H1 (cell line): ENCODE results near the gene GRIK2. TPM values are rescaled to one million over a fixed set of nuclear protein-coding genes. Genes with fewer than 3 reads are reported as not detected.

ENCODE experiments used
- CTCF ChIA-PET: fragments of 300-600 bp; sonication (Branson Sonifier 250); formaldehyde crosslinking; loops from one replicate; lab custom pipeline; 2021; ENCODE audit not compliant: partially characterized antibody; lab: Charles Lee
- POLR2A ChIA-PET: fragments of 300-600 bp; sonication (Branson Sonifier 250); formaldehyde crosslinking; loops from one replicate; lab custom pipeline; 2021; ENCODE audit warnings: inconsistent platforms; ENCODE audit not compliant: partially characterized antibody; lab: Charles Lee
- DNase-seq, 2 experiments: peaks; one replicate each; pipeline versions ENCODE4 v3.0.0 to v3.0.0-alpha.2; 2010 to 2022; ENCODE audit warnings: low spot score in 2 of 2, low read depth in 1 of 2, mixed read lengths in 1 of 2
- FAIRE-seq: peaks from 2 replicates; lab custom pipeline; 2011; peaks lifted over from hg19 to GRCh38; lab: Jason Lieb, UNC
- H2AFZ ChIP-seq: 2 replicates; pipeline ENCODE4 v1.8.1; 2012; ENCODE audit warnings: low read length, inconsistent platforms
- H2AK5ac ChIP-seq: 2 replicates; pipeline ENCODE4 v1.6.1; 2013; ENCODE audit warnings: low read depth, low read length
- H2BK120ac ChIP-seq: replicated peaks from 2 replicates; pipeline ENCODE3; 2013; ENCODE audit warnings: low read depth, low read length, inconsistent platforms
- H2BK12ac ChIP-seq: 2 replicates; pipeline ENCODE4 v1.6.1; 2013; ENCODE audit warnings: low read depth, low read length
- H2BK15ac ChIP-seq: 2 replicates; pipeline ENCODE4 v1.6.1; 2013; ENCODE audit warnings: low read length
- H2BK20ac ChIP-seq: 2 replicates; pipeline ENCODE4 v1.6.1; 2013; ENCODE audit warnings: low read length
- H2BK5ac ChIP-seq: 2 replicates; pipeline ENCODE4 v1.6.1; 2013; ENCODE audit warnings: low read depth, low read length
- H3K14ac ChIP-seq: 2 replicates; pipeline ENCODE4 v1.6.1; 2013; ENCODE audit warnings: inconsistent platforms; ENCODE audit not compliant: insufficient read length
- H3K18ac ChIP-seq: 2 replicates; pipeline ENCODE4 v1.6.1; 2013; ENCODE audit warnings: low read length; ENCODE audit errors: extremely low read depth
- H3K23ac ChIP-seq: 2 replicates; pipeline ENCODE4 v1.6.1; 2013; ENCODE audit warnings: inconsistent platforms; ENCODE audit not compliant: insufficient read length
- H3K23me2 ChIP-seq: 2 replicates; pipeline ENCODE4 v1.6.1; 2013; ENCODE audit warnings: low read depth, low read length
- H3K27ac ChIP-seq: 2 replicates; pipeline ENCODE4 v1.6.1; 2011; ENCODE audit warnings: low read depth, low read length, inconsistent platforms
- H3K27me3 ChIP-seq, 4 experiments: replicated peaks in 1 of 4; 1 replicate in 1 of 4; 2 replicates in 3 of 4; pipeline versions ENCODE4 v1.6.1 to v1.8.1; 2011 to 2013; ENCODE audit warnings: low read length in 3 of 4, mild to moderate bottlenecking in 3 of 4, inconsistent platforms in 2 of 4, mixed read lengths in 2 of 4, moderate library complexity in 1 of 4; ENCODE audit not compliant: control insufficient read depth in 3 of 4, insufficient read depth in 3 of 4; ENCODE audit errors: extremely low read depth in 1 of 4
- H3K36me3 ChIP-seq, 4 experiments: 2 replicates each; pipeline versions ENCODE4 v1.6.1 to v1.8.1; 2011 to 2013; ENCODE audit warnings: mild to moderate bottlenecking in 4 of 4, low read length in 3 of 4, moderate library complexity in 2 of 4, control low read depth in 1 of 4, inconsistent platforms in 1 of 4; ENCODE audit not compliant: insufficient read depth in 4 of 4, control insufficient read depth in 2 of 4
- H3K4ac ChIP-seq: replicated peaks from 2 replicates; pipeline ENCODE3; 2013; ENCODE audit warnings: low read length, low read depth, mixed read lengths, inconsistent platforms; ENCODE audit not compliant: insufficient read length
- H3K4me1 ChIP-seq, 4 experiments: replicated peaks in 1 of 4; 1 replicate in 1 of 4; 2 replicates in 3 of 4; pipeline versions ENCODE4 v1.6.1 to v1.8.1; 2011 to 2013; ENCODE audit warnings: low read length in 3 of 4, inconsistent platforms in 2 of 4, mixed read lengths in 1 of 4; ENCODE audit not compliant: insufficient read depth in 4 of 4, control insufficient read depth in 3 of 4
- H3K4me2 ChIP-seq, 2 experiments: 2 replicates each; pipeline versions ENCODE4 v1.6.1 to v1.8.1; 2011 to 2013; ENCODE audit warnings: low read depth in 2 of 2, low read length in 2 of 2, control low read depth in 1 of 2, inconsistent platforms in 1 of 2, mild to moderate bottlenecking in 1 of 2; ENCODE audit not compliant: insufficient read depth in 1 of 2
- H3K4me3 ChIP-seq, 4 experiments: fragments of 200-600, 300-600 bp in 1 of 4; sonication (generic), shearing (Covaris generic), sonication (Bioruptor Twin) in 1 of 4; 2 replicates each; pipeline versions ENCODE4 v1.5.1 to v1.8.1; 2011 to 2016; ENCODE audit warnings: low read length in 4 of 4, low read depth in 3 of 4, control low read depth in 2 of 4, inconsistent platforms in 2 of 4, mild to moderate bottlenecking in 2 of 4, mixed read lengths in 1 of 4, moderate library complexity in 1 of 4; ENCODE audit not compliant: insufficient read depth in 2 of 4; ENCODE audit errors: extremely low read depth in 1 of 4
- H3K56ac ChIP-seq: replicated peaks from 2 replicates; pipeline ENCODE3; 2013; ENCODE audit warnings: low read depth, mild to moderate bottlenecking, mixed read lengths, low read length, inconsistent platforms; ENCODE audit not compliant: insufficient read length
- H3K79me1 ChIP-seq: 2 replicates; pipeline ENCODE4 v1.6.1; 2013; ENCODE audit warnings: low read depth, low read length, control low read depth
- H3K79me2 ChIP-seq, 2 experiments: 2 replicates each; pipeline versions ENCODE4 v1.6.1 to v1.8.1; 2012 to 2013; ENCODE audit warnings: low read length in 2 of 2, mild to moderate bottlenecking in 2 of 2, inconsistent platforms in 1 of 2; ENCODE audit not compliant: insufficient read depth in 2 of 2, control insufficient read depth in 1 of 2
- H3K9ac ChIP-seq, 4 experiments: replicated peaks in 1 of 4; 1 replicate in 1 of 4; 2 replicates in 3 of 4; pipeline versions ENCODE4 v1.6.1 to v1.8.1; 2011 to 2013; ENCODE audit warnings: low read depth in 3 of 4, low read length in 3 of 4, control low read depth in 2 of 4, mild to moderate bottlenecking in 2 of 4, moderate library complexity in 2 of 4, inconsistent platforms in 1 of 4; ENCODE audit errors: extremely low read depth in 1 of 4
- H3K9me3 ChIP-seq, 2 experiments: 2 replicates each; pipeline versions ENCODE4 v1.6.1 to v1.8.1; 2012 to 2013; ENCODE audit warnings: mild to moderate bottlenecking in 2 of 2, moderate library complexity in 2 of 2, control low read depth in 1 of 2, inconsistent platforms in 1 of 2, low read depth in 1 of 2, low read length in 1 of 2, mixed read lengths in 1 of 2; ENCODE audit not compliant: insufficient read depth in 2 of 2
- H4K20me1 ChIP-seq, 2 experiments: replicated peaks in 1 of 2; 2 replicates each; pipeline versions ENCODE3 to v1.8.1; 2011 to 2013; ENCODE audit warnings: inconsistent platforms in 2 of 2, low read length in 2 of 2, mild to moderate bottlenecking in 1 of 2; ENCODE audit not compliant: insufficient read depth in 2 of 2, control insufficient read depth in 1 of 2
- H4K5ac ChIP-seq: 2 replicates; pipeline ENCODE4 v1.6.1; 2013; ENCODE audit warnings: low read length, low read depth, mixed read lengths, inconsistent platforms; ENCODE audit not compliant: insufficient read length
- H4K8ac ChIP-seq: 2 replicates; pipeline ENCODE4 v1.8.0; 2013; ENCODE audit warnings: mild to moderate bottlenecking, moderate library complexity, low read length, inconsistent platforms; ENCODE audit not compliant: insufficient read depth; ENCODE audit errors: extremely low read depth
- H4K91ac ChIP-seq: replicated peaks from 2 replicates; pipeline ENCODE3; 2013; ENCODE audit warnings: low read length, mixed read lengths, inconsistent platforms; ENCODE audit not compliant: insufficient read length
- CBX8 ChIP-seq: fragments of 300-800, 300-1000 bp; sonication (generic); IDR thresholded peaks from 2 replicates; pipeline ENCODE4 v1.7.1; 2016; ENCODE audit warnings: low read depth, low read length, borderline replicate concordance
- EGR1 ChIP-seq: IDR thresholded peaks from 2 replicates; pipeline ENCODE4 v1.6.1; 2011; ENCODE audit warnings: low read depth, low read length, borderline replicate concordance
- PHF8 ChIP-seq: fragments of 200-600 bp; sonication (generic); conservative IDR thresholded peaks from 2 replicates; pipeline ENCODE4 v1.7.1; 2012; ENCODE audit warnings: low read depth, mild to moderate bottlenecking, inconsistent platforms, low read length, moderate library complexity
- WGBS, 2 experiments: shearing (Covaris generic) in 1 of 2; methylation state at CpG; one replicate each; pipeline versions ENCODE4 v1.1.6 to v1.1.7; 2013 to 2015; ENCODE audit warnings: low lambda C conversion rate in 2 of 2, mixed read lengths in 2 of 2, inconsistent platforms in 1 of 2, low coverage in 1 of 2, missing lambda C conversion rate in 1 of 2; ENCODE audit not compliant: insufficient replicate concordance in 2 of 2, insufficient coverage in 1 of 2, insufficient read length in 1 of 2; ENCODE audit errors: extremely low coverage in 1 of 2, missing lambda C conversion rate in 1 of 2; 5-methylcytosine and 5-hydroxymethylcytosine counted together
- polyA plus RNA-seq, 7 experiments: library from polyadenylated mRNA; depleted of rRNA in 3 of 7; stranded (reverse) in 5 of 7; unstranded in 2 of 7; fragments of >200 nt in 5 of 7; fragments of 200-250 nt in 2 of 7; gene quantifications; 1 replicate in 5 of 7; 2 replicates in 1 of 7; 4 replicates in 1 of 7; pipeline versions ENCODE4 v1.2.1 to v1.2.3, GENCODE V29; 2011 to 2013; ENCODE audit warnings: missing spikeins in 2 of 7, mixed read lengths in 2 of 7
- total RNA-seq: library from RNA; stranded (reverse); fragmentation: NEBNext Ultra II Directional; extraction: Animal tissue kit (Norgen Biotek cat#: 25700); gene quantifications from 2 replicates; pipeline ENCODE4 v1.2.1, GENCODE V29; 2021

Gene GRIK2
- total and polyA plus RNA-seq, 2 of the 8 experiments (the other 6 are each of a cell fraction or from before 2014, with no cell fraction given), result 1.8 to 2.2 TPM

GRCh38 chr6:101755931-101756330, 362.4 kb downstream of the GRIK2 start:
- no peaks in the 10 kb centered on the region for H3K79me1 ChIP-seq
- H3K56ac ChIP-seq, result no peak overlapping the region
- H2BK5ac ChIP-seq, result no peak overlapping the region
- H3K18ac ChIP-seq, result no peak overlapping the region
- no peaks in the 10 kb centered on the region for H3K4me1 ChIP-seq
- H3K27me3 ChIP-seq, result no peaks in the 10 kb centered on the region
- no peak overlapping the region for H2AK5ac ChIP-seq
- no peak overlapping the region for H2BK15ac ChIP-seq
- H3K79me2 ChIP-seq, result no peaks in the 10 kb centered on the region
- H3K9me3 ChIP-seq, result no peaks in the 10 kb centered on the region; a peak in 1 of 4 replicates
- no peaks in the 10 kb centered on the region for H3K23me2 ChIP-seq
- no peak overlapping the region for H2AFZ ChIP-seq
- FAIRE-seq (no peak), DNase-seq (no peak)
- no peak overlapping the region for H2BK120ac ChIP-seq
- no peaks in the 10 kb centered on the region for H3K36me3 ChIP-seq
- H3K14ac ChIP-seq, result no peak overlapping the region
- H4K8ac ChIP-seq, result no peak overlapping the region
- H3K9ac ChIP-seq, result no peak overlapping the region
- H3K23ac ChIP-seq, result no peak overlapping the region
- H2BK20ac ChIP-seq, result no peak overlapping the region
- H2BK12ac ChIP-seq, result no peak overlapping the region
- H3K4ac ChIP-seq, result no peak overlapping the region
- no peak overlapping the region for H4K91ac ChIP-seq
- POLR2A ChIA-PET, result no interaction called here
- no peak overlapping the region for H3K27ac ChIP-seq
- H4K5ac ChIP-seq, result no peak overlapping the region
- H3K4me3 ChIP-seq, result no peak overlapping the region
- CTCF ChIA-PET, result no interaction called here
- H4K20me1 ChIP-seq, result no peaks in the 10 kb centered on the region
- WGBS, 2 experiments, result 94% methylated on average over 1 of the region's 1 CpG; no CpG with 5 or more reads in 1 of the 2 experiments
- H3K4me2 ChIP-seq, result no peak overlapping the region
- TF ChIP-seq CBX8, result no peak
- TF ChIP-seq PHF8, result no peak
- TF ChIP-seq EGR1, result no peak
